NB4 (cell line): ENCODE results near the gene GALNT2.

ENCODE experiments used
- CTCF ChIP-seq: IDR thresholded peaks from one replicate; pipeline ENCODE4 v1.5.1; 2012; ENCODE audit warnings: low read depth, low read length
- MAX ChIP-seq: IDR thresholded peaks from 2 replicates; pipeline ENCODE4 v1.6.1; 2011; ENCODE audit warnings: low read depth, low read length

GRCh38 chr1:230174471-230175162 is 107.6 kb downstream of the GALNT2 start:
- TF ChIP-seq CTCF (no peak), MAX (no peak)
